ENCODE measurements around the gene CBFA2T3.

DNA sequence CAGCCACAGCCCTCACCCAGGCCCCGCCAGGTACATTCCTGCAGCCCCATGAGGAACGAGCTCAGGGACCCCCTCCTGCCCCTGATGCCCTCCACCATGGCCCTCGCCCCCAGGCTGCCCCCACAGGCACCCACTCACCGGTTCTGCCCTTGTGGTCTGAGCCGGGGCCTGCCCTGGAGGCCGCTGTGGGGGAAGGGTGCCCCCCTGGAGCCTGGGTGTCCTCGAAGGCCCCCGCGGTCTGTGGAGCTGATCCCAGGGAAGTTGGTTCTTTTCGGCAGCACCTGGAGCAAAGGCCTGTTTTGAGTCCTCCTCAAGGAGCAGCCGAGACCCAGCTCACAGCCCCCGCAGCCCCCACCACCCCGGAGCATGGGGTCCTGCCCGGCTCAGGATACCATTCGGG, 112.9 kb downstream of the CBFA2T3 start:
- TF ChIP-seq, protein P1, sequence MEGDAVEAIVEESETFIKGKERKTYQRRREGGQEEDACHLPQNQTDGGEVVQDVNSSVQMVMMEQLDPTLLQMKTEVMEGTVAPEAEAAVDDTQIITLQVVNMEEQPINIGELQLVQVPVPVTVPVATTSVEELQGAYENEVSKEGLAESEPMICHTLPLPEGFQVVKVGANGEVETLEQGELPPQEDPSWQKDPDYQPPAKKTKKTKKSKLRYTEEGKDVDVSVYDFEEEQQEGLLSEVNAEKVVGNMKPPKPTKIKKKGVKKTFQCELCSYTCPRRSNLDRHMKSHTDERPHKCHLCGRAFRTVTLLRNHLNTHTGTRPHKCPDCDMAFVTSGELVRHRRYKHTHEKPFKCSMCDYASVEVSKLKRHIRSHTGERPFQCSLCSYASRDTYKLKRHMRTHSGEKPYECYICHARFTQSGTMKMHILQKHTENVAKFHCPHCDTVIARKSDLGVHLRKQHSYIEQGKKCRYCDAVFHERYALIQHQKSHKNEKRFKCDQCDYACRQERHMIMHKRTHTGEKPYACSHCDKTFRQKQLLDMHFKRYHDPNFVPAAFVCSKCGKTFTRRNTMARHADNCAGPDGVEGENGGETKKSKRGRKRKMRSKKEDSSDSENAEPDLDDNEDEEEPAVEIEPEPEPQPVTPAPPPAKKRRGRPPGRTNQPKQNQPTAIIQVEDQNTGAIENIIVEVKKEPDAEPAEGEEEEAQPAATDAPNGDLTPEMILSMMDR (IDR thresholded peaks at IDR 0.05) = no peak
- TF ChIP-seq POLR2A (IDR thresholded peaks at IDR 0.05) = no peak
- TF ChIP-seq EP300 (IDR thresholded peaks at IDR 0.05) = no peak

All from tibial nerve (tissue), 4 donors.